ENCODE measurements around the gene F2. TPM values are rescaled to one million over a fixed set of nuclear protein-coding genes. Genes with fewer than 3 reads are reported as not detected.

F2 gene
- total RNA-seq, 2 donors from 2014 or later = 1.2 TPM; not detected in 1

DNA sequence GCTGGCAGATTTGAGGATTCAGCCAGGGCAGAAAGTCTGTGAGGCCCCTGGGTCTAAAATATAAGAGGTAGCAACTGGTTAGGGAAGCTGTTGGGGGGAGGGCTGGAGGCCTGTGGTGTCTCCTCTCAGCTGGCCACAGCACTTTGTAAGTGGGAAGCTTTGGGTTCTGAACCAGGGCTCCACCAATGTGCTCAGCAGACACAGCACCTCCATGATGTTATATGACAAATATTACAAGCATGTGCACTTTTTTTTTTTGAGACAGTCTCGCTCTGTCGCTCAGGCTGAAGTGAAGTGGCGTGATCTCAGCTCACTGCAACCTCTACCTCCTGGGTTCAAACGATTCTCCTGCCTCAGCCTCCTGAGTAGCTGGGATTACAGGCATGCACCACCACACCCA lies 26.6 kb upstream of the F2 start:
- peaks cover 28% of the 10 kb centered on the region for H3K36me3 ChIP-seq

DNA sequence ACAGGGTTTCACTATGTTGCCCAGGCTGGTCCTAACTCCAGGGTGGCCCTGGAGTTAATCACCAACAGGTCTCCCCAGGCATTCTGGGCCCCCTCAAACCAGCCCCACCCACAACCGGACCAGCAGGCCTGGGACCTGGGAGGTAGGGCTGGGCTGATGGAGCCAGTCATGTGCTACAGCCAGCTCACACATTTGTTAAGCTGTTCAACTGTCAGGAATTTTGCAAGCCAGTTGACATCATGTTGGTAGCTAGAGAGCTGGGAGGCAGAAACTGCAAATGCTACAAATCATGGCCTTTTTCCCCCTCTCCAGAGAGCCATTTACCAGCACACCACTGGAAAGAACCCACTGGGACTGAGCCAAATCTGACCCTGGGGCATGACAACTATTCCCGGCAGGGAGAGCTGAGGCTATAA lies 25.4 kb upstream of the F2 start:
- peaks cover 2% of the 10 kb centered on the region for H3K4me1 ChIP-seq
- no peak for DNase-seq
- H3K36me3 ChIP-seq = peaks cover 20% of the 10 kb centered on the region
- no peak overlapping the region for H3K4me3 ChIP-seq
- no peaks in the 10 kb centered on the region for H3K27me3 ChIP-seq
- TF ChIP-seq, protein P1, sequence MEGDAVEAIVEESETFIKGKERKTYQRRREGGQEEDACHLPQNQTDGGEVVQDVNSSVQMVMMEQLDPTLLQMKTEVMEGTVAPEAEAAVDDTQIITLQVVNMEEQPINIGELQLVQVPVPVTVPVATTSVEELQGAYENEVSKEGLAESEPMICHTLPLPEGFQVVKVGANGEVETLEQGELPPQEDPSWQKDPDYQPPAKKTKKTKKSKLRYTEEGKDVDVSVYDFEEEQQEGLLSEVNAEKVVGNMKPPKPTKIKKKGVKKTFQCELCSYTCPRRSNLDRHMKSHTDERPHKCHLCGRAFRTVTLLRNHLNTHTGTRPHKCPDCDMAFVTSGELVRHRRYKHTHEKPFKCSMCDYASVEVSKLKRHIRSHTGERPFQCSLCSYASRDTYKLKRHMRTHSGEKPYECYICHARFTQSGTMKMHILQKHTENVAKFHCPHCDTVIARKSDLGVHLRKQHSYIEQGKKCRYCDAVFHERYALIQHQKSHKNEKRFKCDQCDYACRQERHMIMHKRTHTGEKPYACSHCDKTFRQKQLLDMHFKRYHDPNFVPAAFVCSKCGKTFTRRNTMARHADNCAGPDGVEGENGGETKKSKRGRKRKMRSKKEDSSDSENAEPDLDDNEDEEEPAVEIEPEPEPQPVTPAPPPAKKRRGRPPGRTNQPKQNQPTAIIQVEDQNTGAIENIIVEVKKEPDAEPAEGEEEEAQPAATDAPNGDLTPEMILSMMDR (IDR thresholded peaks at IDR 0.05) = no peak
- no peaks in the 10 kb centered on the region for H3K9me3 ChIP-seq
- H3K9ac ChIP-seq (ENCODE audit: low read depth in 2 of 2, low read length in 2 of 2) = no peak overlapping the region
- no peak overlapping the region for H3K27ac ChIP-seq
- intact Hi-C loops (cut with DNase I) = no loop called here

More for the DNA sequence above, 26.6 kb upstream of the F2 start:
- H3K4me1 ChIP-seq = no peaks in the 10 kb centered on the region
- H3K4me3 ChIP-seq = no peak overlapping the region
- intact Hi-C loops (cut with DNase I) = no loop called here
- H3K9ac ChIP-seq (ENCODE audit: low read depth in 2 of 2, low read length in 2 of 2) = no peak overlapping the region
- H3K27ac ChIP-seq = no peak overlapping the region
- DNase-seq = no peak
- TF ChIP-seq, protein P1 (IDR thresholded peaks at IDR 0.05) = no peak
- no peaks in the 10 kb centered on the region for H3K9me3 ChIP-seq
- H3K27me3 ChIP-seq = no peaks in the 10 kb centered on the region

DNA sequence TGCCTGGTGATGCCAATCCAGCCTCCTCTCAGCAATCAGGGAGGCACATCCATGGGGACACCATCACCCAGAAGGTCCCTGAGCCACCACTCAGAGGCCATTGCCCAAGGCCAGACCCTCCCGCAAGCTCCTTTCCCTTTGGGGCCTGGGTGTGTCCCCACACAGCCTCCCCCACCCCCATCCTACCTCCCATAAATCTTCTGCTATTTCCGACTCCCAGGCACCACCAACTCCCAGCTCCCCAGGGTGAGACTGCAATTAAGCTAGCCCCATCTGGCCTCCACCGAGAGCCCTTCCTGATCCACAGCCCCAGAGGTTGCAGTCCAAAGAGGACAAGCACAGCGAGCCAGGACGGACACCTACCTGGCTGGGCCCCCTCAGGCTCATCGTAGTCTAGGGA lies 24.9 kb upstream of the F2 start:
- no peak overlapping the region for H3K4me3 ChIP-seq
- peaks cover 20% of the 10 kb centered on the region for H3K36me3 ChIP-seq
- DNase-seq = no peak
- TF ChIP-seq, protein P1 (IDR thresholded peaks at IDR 0.05) = no peak
- peaks cover 5% of the 10 kb centered on the region for H3K4me1 ChIP-seq
- no peaks in the 10 kb centered on the region for H3K27me3 ChIP-seq
- intact Hi-C loops (cut with DNase I) = no loop called here
- H3K27ac ChIP-seq = no peak overlapping the region
- H3K9me3 ChIP-seq = no peaks in the 10 kb centered on the region
- H3K9ac ChIP-seq (ENCODE audit: low read depth in 2 of 2, low read length in 2 of 2) = no peak overlapping the region

DNA sequence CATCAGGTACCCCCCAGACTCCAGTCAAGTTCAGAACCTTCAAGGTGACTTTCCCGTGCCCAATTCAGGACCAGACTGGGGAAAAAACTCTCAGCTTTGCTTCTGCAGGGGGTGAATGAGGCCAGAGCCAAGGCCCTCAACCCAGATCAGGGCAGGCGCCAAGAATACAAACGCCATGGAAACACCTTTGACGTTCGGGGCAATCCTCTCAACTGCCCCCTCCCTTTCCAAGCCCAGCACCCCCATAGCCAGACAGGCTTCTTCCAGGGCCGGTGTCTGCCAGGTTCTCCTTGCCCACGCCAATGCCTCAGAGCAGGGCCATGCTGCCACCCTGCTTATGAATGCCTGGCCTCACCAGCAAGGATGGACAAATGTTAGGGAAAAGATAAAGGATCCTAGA lies 24.4 kb upstream of the F2 start:
- Histone ChIP-seq H3K9me3 (no peaks in the 10 kb centered on the region), H3K27me3 (no peaks in the 10 kb centered on the region), H3K4me1 (peaks cover 5% of the 10 kb centered on the region), H3K9ac (ENCODE audit: low read depth in 2 of 2, low read length in 2 of 2) (no peak overlapping the region), H3K4me3 (no peak overlapping the region), H3K27ac (no peak overlapping the region), H3K36me3 (peaks cover 20% of the 10 kb centered on the region)
- intact Hi-C loops (cut with DNase I) = no loop called here
- TF ChIP-seq, protein P1 (IDR thresholded peaks at IDR 0.05) = no peak
- no peak for DNase-seq

DNA sequence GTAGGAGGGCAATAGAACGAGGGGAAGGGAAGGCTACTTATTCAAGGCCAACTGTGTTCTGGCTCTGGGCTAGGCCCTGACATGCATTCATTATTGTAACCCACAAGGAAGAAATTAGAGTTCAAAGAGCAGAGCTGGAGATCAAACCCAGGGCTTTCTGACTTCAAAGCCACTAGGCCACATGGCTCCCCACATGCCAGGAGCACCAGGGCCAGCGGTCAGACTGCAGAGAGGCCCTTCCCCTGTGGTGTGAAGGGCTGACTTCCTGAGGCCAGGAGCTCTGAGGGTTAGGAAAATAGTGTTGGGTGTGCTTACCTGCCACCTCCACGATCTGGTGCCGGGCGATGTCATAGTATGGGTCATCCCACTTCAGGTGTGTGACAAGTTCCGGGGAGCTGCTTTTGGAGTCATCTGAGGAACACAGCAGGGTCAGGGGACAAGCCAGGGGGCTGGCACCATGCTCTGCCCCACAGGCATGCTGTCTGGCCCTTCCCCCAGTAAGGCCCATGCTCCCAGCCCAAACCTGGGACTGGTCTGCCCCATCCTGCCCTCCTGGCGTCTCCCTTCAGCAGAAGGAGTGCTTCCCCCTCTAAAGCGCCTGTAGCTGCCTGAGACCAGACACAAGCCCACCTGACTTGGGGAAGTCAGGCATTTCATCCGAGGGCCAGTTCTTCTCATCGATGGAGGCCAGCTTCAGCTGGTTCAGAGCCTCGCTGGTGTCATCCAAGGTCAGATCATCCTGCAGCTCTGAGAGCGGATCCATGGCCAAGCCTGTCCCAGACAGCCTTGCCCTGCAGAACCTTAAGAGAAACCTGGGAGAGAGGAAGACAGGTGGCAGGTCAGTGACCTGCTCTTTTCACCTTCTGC lies 23.4 kb upstream of the F2 start:
- Histone ChIP-seq H3K27ac (no peak overlapping the region), H3K9ac (ENCODE audit: low read depth in 2 of 2, low read length in 2 of 2) (no peak overlapping the region), H3K36me3 (peaks cover 20% of the 10 kb centered on the region), H3K4me3 (no peak overlapping the region), H3K9me3 (no peaks in the 10 kb centered on the region), H3K27me3 (no peaks in the 10 kb centered on the region), H3K4me1 (peaks cover 5% of the 10 kb centered on the region)
- intact Hi-C loops (cut with DNase I) = no loop called here
- TF ChIP-seq, protein P1 (IDR thresholded peaks at IDR 0.05) = no peak
- no peak for DNase-seq

Data from colonic mucosa (tissue), 4 donors.